H9 (cell line): ENCODE measurements around the gene MINPP1. TPM values are rescaled to one million over a fixed set of nuclear protein-coding genes. Genes with fewer than 3 reads are reported as not detected.

Experiments used
- DNase-seq: peaks from one replicate; pipeline ENCODE4 v3.0.0-alpha.2; 2017
- H2AFZ ChIP-seq: one replicate; pipeline ENCODE4 v1.6.1; 2013; ENCODE audit warnings: mild to moderate bottlenecking, low read length, control low read depth, moderate library complexity
- H2AK5ac ChIP-seq: 2 replicates; pipeline ENCODE4 v1.6.1; 2013; ENCODE audit warnings: low read length, control low read depth, mixed read lengths; ENCODE audit not compliant: insufficient read length
- H2BK120ac ChIP-seq: one replicate; pipeline ENCODE4 v1.6.1; 2013; ENCODE audit warnings: low read depth, mild to moderate bottlenecking, low read length, control low read depth, inconsistent platforms; ENCODE audit not compliant: poor library complexity, severe bottlenecking
- H2BK12ac ChIP-seq: 2 replicates; pipeline ENCODE4 v1.6.1; 2013; ENCODE audit warnings: low read length, control low read depth, mixed read lengths, low read depth; ENCODE audit not compliant: insufficient read length
- H2BK15ac ChIP-seq: 2 replicates; pipeline ENCODE4 v1.6.1; 2013; ENCODE audit warnings: low read depth, low read length, control low read depth
- H2BK20ac ChIP-seq: one replicate; pipeline ENCODE4 v1.6.1; 2013; ENCODE audit warnings: low read depth, mild to moderate bottlenecking, low read length, control low read depth, inconsistent platforms; ENCODE audit not compliant: poor library complexity, severe bottlenecking
- H2BK5ac ChIP-seq: 2 replicates; pipeline ENCODE4 v1.6.1; 2013; ENCODE audit warnings: low read length, control low read depth, mixed read lengths; ENCODE audit not compliant: insufficient read length
- H3K14ac ChIP-seq: 2 replicates; pipeline ENCODE4 v1.6.1; 2013; ENCODE audit warnings: low read length, control low read depth; ENCODE audit not compliant: insufficient read depth
- H3K18ac ChIP-seq: 2 replicates; pipeline ENCODE4 v1.6.1; 2013; ENCODE audit warnings: low read depth, mild to moderate bottlenecking, mixed read lengths, low read length, control low read depth; ENCODE audit not compliant: insufficient read length
- H3K23ac ChIP-seq: 2 replicates; pipeline ENCODE4 v1.6.1; 2013; ENCODE audit warnings: low read length, control low read depth, mixed read lengths, low read depth; ENCODE audit not compliant: insufficient read length
- H3K23me2 ChIP-seq: 2 replicates; pipeline ENCODE4 v1.6.1; 2013; ENCODE audit warnings: low read depth, mild to moderate bottlenecking, mixed read lengths, low read length, control low read depth; ENCODE audit not compliant: insufficient read length, poor library complexity, severe bottlenecking
- H3K27ac ChIP-seq: 2 replicates; pipeline ENCODE4 v1.5.1; 2013; ENCODE audit warnings: low read length, control low read depth, mixed read lengths, low read depth; ENCODE audit not compliant: insufficient read length
- H3K27me3 ChIP-seq: 2 replicates; pipeline ENCODE4 v1.6.1; 2013; ENCODE audit warnings: low read length, control low read depth, inconsistent platforms; ENCODE audit not compliant: insufficient read depth
- H3K4ac ChIP-seq: 2 replicates; pipeline ENCODE4 v1.6.1; 2013; ENCODE audit warnings: low read depth, mild to moderate bottlenecking, control low read depth, inconsistent platforms, low read length, moderate library complexity
- H3K4me1 ChIP-seq: 2 replicates; pipeline ENCODE4 v1.6.1; 2013; ENCODE audit warnings: low read length, control low read depth, inconsistent platforms; ENCODE audit not compliant: insufficient read depth
- H3K4me2 ChIP-seq: 2 replicates; pipeline ENCODE4 v1.6.1; 2013; ENCODE audit warnings: low read length, control low read depth, mixed read lengths; ENCODE audit not compliant: insufficient read length, insufficient read depth
- H3K56ac ChIP-seq: 2 replicates; pipeline ENCODE4 v1.6.1; 2013; ENCODE audit warnings: low read depth, mild to moderate bottlenecking, mixed read lengths, low read length, control low read depth; ENCODE audit not compliant: insufficient read length
- H3K79me1 ChIP-seq: 2 replicates; pipeline ENCODE4 v1.6.1; 2013; ENCODE audit warnings: low read depth, mild to moderate bottlenecking, moderate library complexity, low read length, control low read depth, inconsistent platforms; ENCODE audit not compliant: insufficient read depth, poor library complexity, severe bottlenecking
- H3K79me2 ChIP-seq: 2 replicates; pipeline ENCODE4 v1.6.1; 2013; ENCODE audit warnings: low read length, control low read depth, inconsistent platforms; ENCODE audit not compliant: insufficient read depth
- H3K9ac ChIP-seq: 2 replicates; pipeline ENCODE4 v1.6.1; 2013; ENCODE audit warnings: low read length, control low read depth, mixed read lengths; ENCODE audit not compliant: insufficient read length; ENCODE audit errors: extremely low read depth
- H3K9me3 ChIP-seq: one replicate; pipeline ENCODE4 v1.6.1; 2013; ENCODE audit warnings: low read depth, low read length, inconsistent platforms; ENCODE audit not compliant: control insufficient read depth
- H3T11ph ChIP-seq: one replicate; pipeline ENCODE4 v1.6.1; 2013; ENCODE audit warnings: mild to moderate bottlenecking, low read length, control low read depth, inconsistent platforms
- H4K20me1 ChIP-seq: one replicate; pipeline ENCODE4 v1.6.1; 2013; ENCODE audit not compliant: control insufficient read depth, insufficient read length, insufficient read depth
- H4K5ac ChIP-seq: 2 replicates; pipeline ENCODE4 v1.6.1; 2013; ENCODE audit warnings: low read depth, mild to moderate bottlenecking, mixed read lengths, low read length, control low read depth; ENCODE audit not compliant: insufficient read length
- H4K8ac ChIP-seq: replicated peaks from 2 replicates; pipeline ENCODE4 v1.6.1; 2013; ENCODE audit warnings: low read length, control low read depth, mixed read lengths, low read depth; ENCODE audit not compliant: insufficient read length
- H4K91ac ChIP-seq: 2 replicates; pipeline ENCODE4 v1.6.1; 2013; ENCODE audit warnings: low read depth, mild to moderate bottlenecking, moderate library complexity, mixed read lengths, low read length, control low read depth; ENCODE audit not compliant: insufficient read length
- H3K27ac Mint-ChIP-seq, 3 experiments: 2 replicates in 2 of 3; 3 replicates in 1 of 3; pipeline ENCODE4 v1.8.0; 2020 to 2021; ENCODE audit warnings: mixed read lengths in 3 of 3, mild to moderate bottlenecking in 1 of 3, moderate library complexity in 1 of 3
- H3K27me3 Mint-ChIP-seq: 2 replicates; pipeline ENCODE4 v1.8.0; 2021; ENCODE audit warnings: low read depth, mild to moderate bottlenecking, moderate library complexity, mixed read lengths
- H3K36me3 Mint-ChIP-seq, 3 experiments: 2 replicates in 2 of 3; 3 replicates in 1 of 3; pipeline ENCODE4 v1.8.0; 2020 to 2021; ENCODE audit warnings: low read depth in 3 of 3, mixed read lengths in 3 of 3; ENCODE audit not compliant: insufficient read depth in 1 of 3
- H3K4me1 Mint-ChIP-seq, 2 experiments: 2 replicates each; pipeline ENCODE4 v1.8.0; 2020; ENCODE audit warnings: mixed read lengths in 2 of 2
- H3K4me3 Mint-ChIP-seq, 2 experiments: 2 replicates in 1 of 2; 3 replicates in 1 of 2; pipeline ENCODE4 v1.8.0; 2020 to 2021; ENCODE audit warnings: mild to moderate bottlenecking in 2 of 2, mixed read lengths in 2 of 2, moderate library complexity in 1 of 2
- H3K9me3 Mint-ChIP-seq, 2 experiments: 2 replicates in 1 of 2; 3 replicates in 1 of 2; pipeline ENCODE4 v1.8.0; 2020; ENCODE audit warnings: mild to moderate bottlenecking in 2 of 2, mixed read lengths in 2 of 2, moderate library complexity in 1 of 2
- WGBS: extraction: QIAGEN DNeasy Blood & Tissue Kit; methylation state at CpG from one replicate; pipeline ENCODE4 v1.1.7; 2013; ENCODE audit warnings: missing lambda C conversion rate, low lambda C conversion rate, mixed read lengths; ENCODE audit not compliant: insufficient read length; ENCODE audit errors: extremely low coverage; 5-methylcytosine and 5-hydroxymethylcytosine counted together
- total RNA-seq: library from RNA; stranded (reverse); gene quantifications from 2 replicates; pipeline ENCODE4 v1.2.1, GENCODE V29; 2021
- TF ChIP-seq, protein P1 (sequence below): fragments of 200-600 bp; sonication (generic); conservative IDR thresholded peaks from 3 replicates; pipeline ENCODE4 v1.8.0; 2021; ENCODE audit warnings: antibody characterized with exemption, mild to moderate bottlenecking

Gene MINPP1
- total RNA-seq, 1 experiment from 2014 or later = 30.3 TPM

DNA sequence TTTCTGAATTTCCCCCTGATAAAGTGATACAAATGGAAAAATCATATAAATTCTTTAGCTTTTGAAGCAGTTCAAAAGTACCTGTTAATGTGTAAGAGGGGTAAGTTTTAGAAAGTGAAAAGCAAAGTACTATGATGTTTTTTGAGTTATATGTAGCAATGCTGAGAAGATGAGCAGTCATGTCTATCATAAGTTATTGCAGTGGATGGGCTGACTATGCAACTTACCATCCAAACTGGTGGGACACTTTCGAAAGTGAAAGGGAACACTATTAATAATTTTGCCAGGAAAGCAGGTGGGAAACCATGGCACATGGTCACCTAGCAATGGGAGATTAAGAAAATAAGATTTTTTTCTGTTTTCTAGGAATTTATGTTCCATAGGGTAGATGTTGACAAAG lies 4.1 kb downstream of the MINPP1 start:
- Histone ChIP-seq H2BK12ac (no peak overlapping the region), H3K79me2 (peaks cover 2% of the 10 kb centered on the region; the same call in 1 of the 2 replicates), H4K5ac (no peak overlapping the region), H3K23ac (no peak overlapping the region), H3K18ac (no peak overlapping the region), H4K20me1 (no peaks in the 10 kb centered on the region), H3K14ac (no peak overlapping the region), H3K56ac (no peak overlapping the region), H2BK5ac (no peak overlapping the region), H2BK15ac (no peak overlapping the region), H3K4me1 (no peaks in the 10 kb centered on the region), H3K27ac (no peak overlapping the region), H2BK20ac (no peak overlapping the region), H3K9me3 (no peaks in the 10 kb centered on the region), H3K4ac (no peak overlapping the region), H3T11ph (no peak overlapping the region), H3K27me3 (no peaks in the 10 kb centered on the region), H4K91ac (no peak overlapping the region), H2BK120ac (no peak overlapping the region), H3K4me2 (no peak overlapping the region), H4K8ac (no peak overlapping the region), H3K23me2 (peaks cover 3% of the 10 kb centered on the region), H3K79me1 (no peaks in the 10 kb centered on the region), H3K9ac (no peak overlapping the region), H2AFZ (no peak overlapping the region), H2AK5ac (no peak overlapping the region)
- Mint-ChIP-seq H3K9me3 (no peaks in the 10 kb centered on the region), H3K4me1 (peaks cover 21 to 24% of the 10 kb centered on the region in 2 experiments), H3K36me3 (peaks cover 6 to 46% (median 39%) of the 10 kb centered on the region in 3 experiments; a peak in 6 of 7 replicates), H3K27ac (no peak overlapping the region), H3K27me3 (no peaks in the 10 kb centered on the region), H3K4me3 (no peak overlapping the region)
- WGBS = no CpG with 5 or more reads among the region's 1 CpG
- no peak for DNase-seq
- TF ChIP-seq, protein P1, sequence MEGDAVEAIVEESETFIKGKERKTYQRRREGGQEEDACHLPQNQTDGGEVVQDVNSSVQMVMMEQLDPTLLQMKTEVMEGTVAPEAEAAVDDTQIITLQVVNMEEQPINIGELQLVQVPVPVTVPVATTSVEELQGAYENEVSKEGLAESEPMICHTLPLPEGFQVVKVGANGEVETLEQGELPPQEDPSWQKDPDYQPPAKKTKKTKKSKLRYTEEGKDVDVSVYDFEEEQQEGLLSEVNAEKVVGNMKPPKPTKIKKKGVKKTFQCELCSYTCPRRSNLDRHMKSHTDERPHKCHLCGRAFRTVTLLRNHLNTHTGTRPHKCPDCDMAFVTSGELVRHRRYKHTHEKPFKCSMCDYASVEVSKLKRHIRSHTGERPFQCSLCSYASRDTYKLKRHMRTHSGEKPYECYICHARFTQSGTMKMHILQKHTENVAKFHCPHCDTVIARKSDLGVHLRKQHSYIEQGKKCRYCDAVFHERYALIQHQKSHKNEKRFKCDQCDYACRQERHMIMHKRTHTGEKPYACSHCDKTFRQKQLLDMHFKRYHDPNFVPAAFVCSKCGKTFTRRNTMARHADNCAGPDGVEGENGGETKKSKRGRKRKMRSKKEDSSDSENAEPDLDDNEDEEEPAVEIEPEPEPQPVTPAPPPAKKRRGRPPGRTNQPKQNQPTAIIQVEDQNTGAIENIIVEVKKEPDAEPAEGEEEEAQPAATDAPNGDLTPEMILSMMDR = no peak
